GM12878 (cell line): ENCODE measurements around the gene MTCL3.

Source experiments
- ATAC-seq: fragments of 200-7000 bp; cut with Tn5 transposase; 3 replicates; pipeline ENCODE4 v1.9.1; 2020; ENCODE audit warnings: mild to moderate bottlenecking, moderate library complexity
- BruUV-seq: library from RNA; stranded (reverse); fragments of 400-500 nt; replicated peaks from 2 replicates; lab custom pipeline; 2021; lab: Mats Ljungman, UMichigan
- CTCF ChIA-PET: fragments of 300-600 bp; sonication (Branson Sonifier 250); formaldehyde crosslinking; extraction: SDS; loops from one replicate; lab custom pipeline; 2021; ENCODE audit warnings: inconsistent platforms; lab: Yijun Ruan, JAX
- POLR2A ChIA-PET: fragments of 350-600 bp; formaldehyde crosslinking; extraction: SDS; loops from one replicate; lab custom pipeline; 2021; ENCODE audit warnings: inconsistent platforms; lab: Charles Lee
- RAD21 ChIA-PET: fragments of 300-600 bp; sonication (Branson Sonifier 250); formaldehyde crosslinking; loops from one replicate; lab custom pipeline; 2023; ENCODE audit warnings: antibody characterized with exemption; ENCODE audit not compliant: unreplicated experiment; lab: Charles Lee
- SMC1A ChIA-PET: fragments of 300-600 bp; sonication (Branson Sonifier 250); formaldehyde crosslinking; loops from one replicate; lab custom pipeline; 2023; ENCODE audit not compliant: unreplicated experiment, uncharacterized antibody; lab: Charles Lee
- DNase-seq: peaks from one replicate; pipeline ENCODE4 v3.0.0-alpha.2; 2011; ENCODE audit warnings: low read depth, low spot score
- FAIRE-seq: peaks from 3 replicates; lab custom pipeline; 2011; peaks lifted over from hg19 to GRCh38; lab: Jason Lieb, UNC
- H2AFZ ChIP-seq: 2 replicates; pipeline ENCODE4 v1.6.0; 2011; ENCODE audit warnings: low read depth, low read length, control low read depth; ENCODE audit not compliant: control insufficient read depth
- H3K27ac ChIP-seq: 2 replicates; pipeline ENCODE4 v1.5.1; 2011; ENCODE audit warnings: control low read depth; ENCODE audit not compliant: control insufficient read depth, insufficient read depth
- H3K27me3 ChIP-seq, 2 experiments: replicated peaks in 1 of 2; 2 replicates each; pipeline versions ENCODE4 v1.6.0 to v1.6.1; 2011; ENCODE audit warnings: low read length in 1 of 2; ENCODE audit not compliant: control insufficient read depth in 2 of 2, insufficient read depth in 2 of 2
- H3K36me3 ChIP-seq, 2 experiments: 2 replicates each; pipeline ENCODE4 v1.5.1; 2011; ENCODE audit warnings: low read length in 1 of 2; ENCODE audit not compliant: control insufficient read depth in 2 of 2, insufficient read depth in 2 of 2
- H3K4me1 ChIP-seq: 2 replicates; pipeline ENCODE4 v1.6.1; 2011; ENCODE audit warnings: mild to moderate bottlenecking, low read length, moderate library complexity, mixed read lengths; ENCODE audit not compliant: control insufficient read depth, insufficient read depth
- H3K4me2 ChIP-seq: 2 replicates; pipeline ENCODE4 v1.6.0; 2011; ENCODE audit warnings: control low read depth; ENCODE audit not compliant: control insufficient read depth, insufficient read depth
- H3K4me3 ChIP-seq: fragments of 200-600 bp; sonication (generic); 2 replicates; pipeline ENCODE4 v1.5.1; 2016
- H3K79me2 ChIP-seq: 2 replicates; pipeline ENCODE4 v1.6.0; 2011; ENCODE audit warnings: low read length; ENCODE audit not compliant: control insufficient read depth, insufficient read depth
- H3K9ac ChIP-seq: 2 replicates; pipeline ENCODE4 v1.8.0; 2011; ENCODE audit warnings: low read length, control low read depth, mixed read lengths; ENCODE audit not compliant: control insufficient read depth, insufficient read depth
- H3K9me3 ChIP-seq: replicated peaks from 3 replicates; pipeline ENCODE4 v1.5.1; 2011; ENCODE audit warnings: mild to moderate bottlenecking, low read length; ENCODE audit not compliant: control insufficient read depth, insufficient read depth
- H4K20me1 ChIP-seq: 2 replicates; pipeline ENCODE4 v1.6.0; 2011; ENCODE audit not compliant: control insufficient read depth, insufficient read depth
- ASH2L ChIP-seq: fragments of 300-600, 200-600 bp; sonication (generic); IDR thresholded peaks from 2 replicates; pipeline ENCODE4 v1.6.1; 2017; ENCODE audit warnings: low read depth, mild to moderate bottlenecking, borderline replicate concordance
- CBFB ChIP-seq: IDR thresholded peaks from 2 replicates; pipeline ENCODE4 v1.6.1; 2016; ENCODE audit warnings: antibody characterized with exemption, low read depth
- CBX5 ChIP-seq: sonication (generic); IDR thresholded peaks from 2 replicates; pipeline ENCODE4 v1.6.1; 2016; ENCODE audit warnings: low read depth, moderate library complexity, mild to moderate bottlenecking, inconsistent platforms
- CREM ChIP-seq: IDR thresholded peaks from 2 replicates; pipeline ENCODE4 v1.6.1; 2014; ENCODE audit warnings: antibody characterized with exemption, low read depth
- EGR1 ChIP-seq, 2 experiments: IDR thresholded peaks; 1 replicate in 1 of 2; 2 replicates in 1 of 2; pipeline ENCODE4 v1.6.1; 2011 to 2012; ENCODE audit warnings: low read depth in 2 of 2, low read length in 2 of 2, borderline replicate concordance in 1 of 2, mild to moderate bottlenecking in 1 of 2, moderate library complexity in 1 of 2
- FOXK2 ChIP-seq: fragments of 450-650 bp; IDR thresholded peaks from 2 replicates; pipeline ENCODE4 v1.6.1; 2017; ENCODE audit warnings: mild to moderate bottlenecking, moderate library complexity
- FOXM1 ChIP-seq: IDR thresholded peaks from 2 replicates; pipeline ENCODE4 v1.6.1; 2012; ENCODE audit warnings: low read depth, mild to moderate bottlenecking, inconsistent platforms, low read length, moderate library complexity
- HCFC1 ChIP-seq: fragments of 150-350 bp; IDR thresholded peaks from 2 replicates; pipeline ENCODE4 v1.6.1; 2014; ENCODE audit warnings: low read length
- HDGF ChIP-seq: fragments of 450-650 bp; IDR thresholded peaks from 2 replicates; pipeline ENCODE4 v1.6.1; 2016; ENCODE audit warnings: antibody characterized with exemption
- MTA2 ChIP-seq: fragments of 450-650 bp; IDR thresholded peaks from 2 replicates; pipeline ENCODE4 v1.6.1; 2016; ENCODE audit warnings: low read depth, mild to moderate bottlenecking, moderate library complexity
- MYC ChIP-seq: IDR thresholded peaks from 2 replicates; pipeline ENCODE4 v1.6.1; 2011; ENCODE audit warnings: mild to moderate bottlenecking, low read length, moderate library complexity, inconsistent platforms; ENCODE audit not compliant: insufficient read depth, insufficient replicate concordance, insufficient read length, severe bottlenecking
- NFXL1 ChIP-seq: fragments of 450-650 bp; IDR thresholded peaks from 2 replicates; pipeline ENCODE4 v1.6.1; 2017; ENCODE audit warnings: antibody characterized with exemption, mild to moderate bottlenecking, borderline replicate concordance
- SRF ChIP-seq, 2 experiments: IDR thresholded peaks; 2 replicates each; pipeline ENCODE4 v1.6.1; 2011; ENCODE audit warnings: low read depth in 2 of 2, low read length in 2 of 2, mild to moderate bottlenecking in 1 of 2, moderate library complexity in 1 of 2
- TARDBP ChIP-seq: IDR thresholded peaks from 2 replicates; pipeline ENCODE4 v1.6.1; 2016; ENCODE audit warnings: borderline replicate concordance
- YBX1 ChIP-seq: fragments of 450-650 bp; IDR thresholded peaks from 2 replicates; pipeline ENCODE4 v1.6.1; 2016; ENCODE audit warnings: antibody characterized with exemption
- ZBED1 ChIP-seq: IDR thresholded peaks from 2 replicates; pipeline ENCODE4 v1.6.1; 2016; ENCODE audit warnings: borderline replicate concordance
- ZBTB11 ChIP-seq: fragments of 450-650 bp; formaldehyde crosslinking; IDR thresholded peaks from 2 replicates; pipeline ENCODE4 v1.5.0; 2022; ENCODE audit warnings: mild to moderate bottlenecking, missing genetic modification characterization
- ZNF217 ChIP-seq: fragments of 450-650 bp; IDR thresholded peaks from 2 replicates; pipeline ENCODE4 v1.6.1; 2017; ENCODE audit warnings: antibody characterized with exemption, mild to moderate bottlenecking
- ZNF274 ChIP-seq: IDR thresholded peaks from one replicate; pipeline ENCODE4 v1.8.0; 2011; ENCODE audit not compliant: insufficient read length, insufficient read depth
- WGBS: methylation state at CpG from one replicate; pipeline ENCODE4 v1.1.6; 2016; ENCODE audit warnings: low lambda C conversion rate; ENCODE audit not compliant: insufficient replicate concordance, insufficient coverage; ENCODE audit errors: missing lambda C conversion rate; 5-methylcytosine and 5-hydroxymethylcytosine counted together
- in situ Hi-C: fragments of 300-500 bp; cut with MboI; formaldehyde crosslinking; loops from 9 replicates; pipeline ENCODE4 v1.14.3; 2018; ENCODE audit warnings: mixed read lengths
- intact Hi-C: fragments of 100-400 bp; cut with micrococcal nuclease; formaldehyde crosslinking; loops from one replicate; pipeline ENCODE4 v1.14.2; 2022; ENCODE audit not compliant: unreplicated experiment
- TF ChIP-seq, protein P1 (sequence below): fragments of 450-650 bp; IDR thresholded peaks from 2 replicates; pipeline ENCODE4 v1.6.1; 2017; ENCODE audit warnings: mild to moderate bottlenecking

MTCL3 gene

DNA sequence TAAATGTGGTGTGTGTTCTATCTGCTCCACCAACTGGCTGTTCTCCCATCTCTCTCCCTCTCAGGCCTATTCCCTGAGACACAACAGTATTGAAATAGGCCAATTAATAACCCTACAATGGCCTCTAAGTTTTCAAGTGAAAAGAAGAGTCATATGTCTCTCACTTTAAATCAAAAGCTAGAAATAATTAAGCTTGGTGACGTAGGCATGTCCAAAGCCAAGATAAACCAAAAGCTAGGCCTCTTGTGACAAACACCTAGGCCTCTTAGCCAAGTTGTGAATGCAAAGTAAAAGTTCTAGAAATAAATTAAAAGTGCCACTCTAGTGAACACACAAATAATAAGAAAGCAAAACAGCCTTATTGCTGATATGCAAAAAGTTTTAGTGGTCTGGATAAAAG is 29.9 kb downstream of the MTCL3 start:
- no peak for ATAC-seq
- in situ Hi-C loops (no loop called here), intact Hi-C loops (no loop called here)
- H3K4me2 ChIP-seq: no peak overlapping the region
- WGBS: 0% methylated on average over 1 of the region's 1 CpG
- H3K9ac ChIP-seq: no peak overlapping the region
- H3K4me1 ChIP-seq: peaks cover 4% of the 10 kb centered on the region
- FAIRE-seq: no peak
- CTCF ChIA-PET: interaction anchor here (1.2 to 3.9 kb wide), 3 partner anchors 22 to 27 kb away, joined by 4 to 25 read pairs (median 5); no protein-coding TSS in a partner anchor
- H4K20me1 ChIP-seq: no peaks in the 10 kb centered on the region
- no peak for TF ChIP-seq ZNF274
- no peak for TF ChIP-seq YBX1
- no peak for TF ChIP-seq TARDBP
- no peak for TF ChIP-seq FOXM1
- TF ChIP-seq HDGF: no peak
- no peak for TF ChIP-seq ASH2L
- no peak for TF ChIP-seq CBFB
- no peak for TF ChIP-seq HCFC1
- no peak for TF ChIP-seq ZBED1
- no peak for TF ChIP-seq FOXK2
- TF ChIP-seq CBX5: no peak
- no peak for TF ChIP-seq NFXL1
- TF ChIP-seq, protein P1, sequence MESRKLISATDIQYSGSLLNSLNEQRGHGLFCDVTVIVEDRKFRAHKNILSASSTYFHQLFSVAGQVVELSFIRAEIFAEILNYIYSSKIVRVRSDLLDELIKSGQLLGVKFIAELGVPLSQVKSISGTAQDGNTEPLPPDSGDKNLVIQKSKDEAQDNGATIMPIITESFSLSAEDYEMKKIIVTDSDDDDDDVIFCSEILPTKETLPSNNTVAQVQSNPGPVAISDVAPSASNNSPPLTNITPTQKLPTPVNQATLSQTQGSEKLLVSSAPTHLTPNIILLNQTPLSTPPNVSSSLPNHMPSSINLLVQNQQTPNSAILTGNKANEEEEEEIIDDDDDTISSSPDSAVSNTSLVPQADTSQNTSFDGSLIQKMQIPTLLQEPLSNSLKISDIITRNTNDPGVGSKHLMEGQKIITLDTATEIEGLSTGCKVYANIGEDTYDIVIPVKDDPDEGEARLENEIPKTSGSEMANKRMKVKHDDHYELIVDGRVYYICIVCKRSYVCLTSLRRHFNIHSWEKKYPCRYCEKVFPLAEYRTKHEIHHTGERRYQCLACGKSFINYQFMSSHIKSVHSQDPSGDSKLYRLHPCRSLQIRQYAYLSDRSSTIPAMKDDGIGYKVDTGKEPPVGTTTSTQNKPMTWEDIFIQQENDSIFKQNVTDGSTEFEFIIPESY: no peak
- TF ChIP-seq MTA2: no peak
- no peak for TF ChIP-seq SRF (IDR thresholded peaks at IDR 0.05; ENCODE audit: low read depth in 2 of 2, low read length in 2 of 2)
- no peak for TF ChIP-seq EGR1 (IDR thresholded peaks at IDR 0.05; ENCODE audit: borderline replicate concordance in 1 of 2, low read depth in 2 of 2, low read length in 2 of 2)
- no peak for TF ChIP-seq CREM
- no peak for TF ChIP-seq ZBTB11 (CRISPR knock-in tag)
- TF ChIP-seq MYC: no peak
- TF ChIP-seq ZNF217: no peak
- SMC1A ChIA-PET: interaction anchor here (0.6 to 2.5 kb wide), 6 partner anchors 13 to 50 kb away, joined by 3 to 9 read pairs (median 3); no protein-coding TSS in a partner anchor
- no peaks in the 10 kb centered on the region for H3K27me3 ChIP-seq
- no TSS peak for BruUV-seq
- H3K9me3 ChIP-seq: no peaks in the 10 kb centered on the region; the same call in 2 of the 3 replicates
- RAD21 ChIA-PET: no interaction called here
- DNase-seq: no peak
- no peak overlapping the region for H3K4me3 ChIP-seq
- no peak overlapping the region for H2AFZ ChIP-seq
- H3K27ac ChIP-seq: no peak overlapping the region
- POLR2A ChIA-PET: interaction anchor here (1.2 kb wide), 1 partner anchor 9 kb away, joined by 3 read pairs; no protein-coding TSS in a partner anchor
- H3K36me3 ChIP-seq: no peaks in the 10 kb centered on the region
- H3K79me2 ChIP-seq: no peaks in the 10 kb centered on the region
